Loucy (cell line): ENCODE results near the gene TAF6.

Experiments
- H2AFZ ChIP-seq: fragments of 200-600 bp; sonication (generic); 2 replicates; pipeline ENCODE4 v1.6.0; 2016; ENCODE audit warnings: antibody characterized with exemption, mild to moderate bottlenecking, low read length, moderate library complexity
- H3F3A ChIP-seq: fragments of 200-600 bp; 2 replicates; pipeline ENCODE4 v1.6.0; 2016; ENCODE audit warnings: antibody characterized with exemption, low read depth, mild to moderate bottlenecking
- H3K27me3 ChIP-seq: fragments of 200-600 bp; sonication (generic); 2 replicates; pipeline ENCODE4 v1.6.1; 2014; ENCODE audit warnings: low read length, mild to moderate bottlenecking; ENCODE audit not compliant: insufficient read depth, poor library complexity, severe bottlenecking
- H3K36me3 ChIP-seq: fragments of 200-600 bp; sonication (generic); 2 replicates; pipeline ENCODE4 v1.6.1; 2016; ENCODE audit warnings: low read length; ENCODE audit not compliant: insufficient read depth
- H3K4me1 ChIP-seq: fragments of 200-600 bp; sonication (generic); 2 replicates; pipeline ENCODE4 v1.5.1; 2014; ENCODE audit warnings: low read length, mild to moderate bottlenecking; ENCODE audit not compliant: insufficient read depth, poor library complexity, severe bottlenecking
- H3K4me2 ChIP-seq: fragments of 200-600 bp; sonication (generic); 2 replicates; pipeline ENCODE4 v1.6.0; 2014; ENCODE audit warnings: antibody characterized with exemption, low read length, low read depth, mild to moderate bottlenecking; ENCODE audit not compliant: poor library complexity, severe bottlenecking
- H3K4me3 ChIP-seq: fragments of 200-600 bp; sonication (generic); 2 replicates; pipeline ENCODE4 v1.5.1; 2014; ENCODE audit warnings: low read length, mild to moderate bottlenecking, mixed read lengths; ENCODE audit not compliant: poor library complexity, severe bottlenecking
- H3K79me2 ChIP-seq: fragments of 200-600 bp; sonication (generic); 2 replicates; pipeline ENCODE4 v1.6.1; 2014; ENCODE audit warnings: low read length; ENCODE audit not compliant: insufficient read depth
- H3K9ac ChIP-seq: fragments of 200-600 bp; sonication (generic); 2 replicates; pipeline ENCODE4 v1.6.0; 2014; ENCODE audit warnings: mild to moderate bottlenecking, low read depth, low read length, moderate library complexity; ENCODE audit not compliant: poor library complexity, severe bottlenecking
- H3K9me2 ChIP-seq: fragments of 200-600 bp; sonication (generic); replicated peaks from 2 replicates; pipeline ENCODE4 v1.6.1; 2016; ENCODE audit warnings: low read depth, low read length, mixed read lengths
- H3K9me3 ChIP-seq: fragments of 200-600 bp; sonication (generic); 2 replicates; pipeline ENCODE4 v1.6.1; 2014; ENCODE audit warnings: mild to moderate bottlenecking, antibody characterized with exemption, low read length, low read depth; ENCODE audit not compliant: insufficient read depth
- H4K20me1 ChIP-seq: fragments of 200-600 bp; sonication (generic); 2 replicates; pipeline ENCODE4 v1.6.0; 2014; ENCODE audit warnings: antibody characterized with exemption, low read length, mild to moderate bottlenecking; ENCODE audit not compliant: insufficient read depth, poor library complexity, severe bottlenecking
- EZH2phosphoT487 ChIP-seq: fragments of 200-600 bp; IDR thresholded peaks from 2 replicates; pipeline ENCODE4 v1.6.1; 2018; ENCODE audit warnings: antibody characterized with exemption, mild to moderate bottlenecking, moderate library complexity, borderline replicate concordance
- TF ChIP-seq, protein P1 (sequence below): fragments of 200-600 bp; sonication (generic); conservative IDR thresholded peaks from 2 replicates; pipeline ENCODE4 v1.5.1; 2014; ENCODE audit warnings: mild to moderate bottlenecking, antibody characterized with exemption, low read length

Gene TAF6

DNA sequence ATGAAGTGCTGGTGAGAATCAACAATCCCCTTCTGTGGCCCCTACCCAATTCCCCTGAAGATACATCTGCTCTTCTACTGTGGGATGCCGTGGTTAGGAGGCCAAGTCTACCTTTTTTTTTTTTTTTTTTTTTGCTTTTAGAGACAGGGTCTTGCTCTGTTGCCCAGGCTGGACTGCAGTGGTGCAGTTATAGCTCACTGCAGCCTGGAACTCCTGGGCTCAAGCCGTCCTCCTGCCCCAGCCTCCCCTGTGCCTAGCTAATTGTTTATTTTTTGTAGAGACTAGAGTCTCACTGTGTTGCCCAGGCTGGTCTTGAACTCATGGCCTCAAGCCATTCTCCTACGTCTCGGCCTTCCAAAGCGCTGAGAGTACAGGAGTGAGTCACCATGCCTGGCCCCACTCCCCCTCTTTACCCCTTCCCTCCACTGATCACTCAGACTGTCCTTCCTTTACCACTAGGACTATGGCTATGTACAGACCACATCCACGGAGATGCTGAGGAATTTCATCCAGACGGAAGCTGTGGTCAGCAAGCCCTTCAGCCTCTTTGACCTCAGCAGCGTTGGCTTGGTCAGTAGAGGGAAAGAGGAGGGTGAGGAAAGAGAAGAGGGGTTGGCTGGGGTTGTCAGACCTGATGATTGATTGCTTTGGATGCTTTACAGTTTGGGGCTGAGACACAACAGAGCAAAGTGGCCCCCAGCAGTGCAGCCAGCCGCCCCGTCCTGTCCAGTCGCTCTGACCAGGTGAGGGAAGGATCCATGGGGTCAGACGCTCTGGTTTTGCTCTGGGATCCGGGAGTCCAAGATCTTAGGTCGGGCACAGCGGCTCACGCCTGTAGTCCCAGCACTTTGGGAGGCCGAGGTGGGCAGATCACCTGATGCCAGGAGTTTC, 16.0 kb downstream of the TAF6 start:
- Histone ChIP-seq H3K4me3 (peak overlapping the region; percentile 98), H4K20me1 (peaks cover 27% of the 10 kb centered on the region), H3K9ac (peak overlapping the region; percentile 100), H3K9me3 (no peaks in the 10 kb centered on the region), H2AFZ (no peak overlapping the region), H3K4me2 (peak overlapping the region; percentile 98), H3K4me1 (peaks cover 25% of the 10 kb centered on the region), H3K9me2 (no peaks in the 10 kb centered on the region), H3K79me2 (peaks cover 46% of the 10 kb centered on the region), H3K36me3 (peaks cover 36% of the 10 kb centered on the region), H3F3A (no peaks in the 10 kb centered on the region), H3K27me3 (peaks cover 9% of the 10 kb centered on the region)
- TF ChIP-seq, protein P1, sequence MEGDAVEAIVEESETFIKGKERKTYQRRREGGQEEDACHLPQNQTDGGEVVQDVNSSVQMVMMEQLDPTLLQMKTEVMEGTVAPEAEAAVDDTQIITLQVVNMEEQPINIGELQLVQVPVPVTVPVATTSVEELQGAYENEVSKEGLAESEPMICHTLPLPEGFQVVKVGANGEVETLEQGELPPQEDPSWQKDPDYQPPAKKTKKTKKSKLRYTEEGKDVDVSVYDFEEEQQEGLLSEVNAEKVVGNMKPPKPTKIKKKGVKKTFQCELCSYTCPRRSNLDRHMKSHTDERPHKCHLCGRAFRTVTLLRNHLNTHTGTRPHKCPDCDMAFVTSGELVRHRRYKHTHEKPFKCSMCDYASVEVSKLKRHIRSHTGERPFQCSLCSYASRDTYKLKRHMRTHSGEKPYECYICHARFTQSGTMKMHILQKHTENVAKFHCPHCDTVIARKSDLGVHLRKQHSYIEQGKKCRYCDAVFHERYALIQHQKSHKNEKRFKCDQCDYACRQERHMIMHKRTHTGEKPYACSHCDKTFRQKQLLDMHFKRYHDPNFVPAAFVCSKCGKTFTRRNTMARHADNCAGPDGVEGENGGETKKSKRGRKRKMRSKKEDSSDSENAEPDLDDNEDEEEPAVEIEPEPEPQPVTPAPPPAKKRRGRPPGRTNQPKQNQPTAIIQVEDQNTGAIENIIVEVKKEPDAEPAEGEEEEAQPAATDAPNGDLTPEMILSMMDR: no peak
- TF ChIP-seq EZH2phosphoT487: no peak

DNA sequence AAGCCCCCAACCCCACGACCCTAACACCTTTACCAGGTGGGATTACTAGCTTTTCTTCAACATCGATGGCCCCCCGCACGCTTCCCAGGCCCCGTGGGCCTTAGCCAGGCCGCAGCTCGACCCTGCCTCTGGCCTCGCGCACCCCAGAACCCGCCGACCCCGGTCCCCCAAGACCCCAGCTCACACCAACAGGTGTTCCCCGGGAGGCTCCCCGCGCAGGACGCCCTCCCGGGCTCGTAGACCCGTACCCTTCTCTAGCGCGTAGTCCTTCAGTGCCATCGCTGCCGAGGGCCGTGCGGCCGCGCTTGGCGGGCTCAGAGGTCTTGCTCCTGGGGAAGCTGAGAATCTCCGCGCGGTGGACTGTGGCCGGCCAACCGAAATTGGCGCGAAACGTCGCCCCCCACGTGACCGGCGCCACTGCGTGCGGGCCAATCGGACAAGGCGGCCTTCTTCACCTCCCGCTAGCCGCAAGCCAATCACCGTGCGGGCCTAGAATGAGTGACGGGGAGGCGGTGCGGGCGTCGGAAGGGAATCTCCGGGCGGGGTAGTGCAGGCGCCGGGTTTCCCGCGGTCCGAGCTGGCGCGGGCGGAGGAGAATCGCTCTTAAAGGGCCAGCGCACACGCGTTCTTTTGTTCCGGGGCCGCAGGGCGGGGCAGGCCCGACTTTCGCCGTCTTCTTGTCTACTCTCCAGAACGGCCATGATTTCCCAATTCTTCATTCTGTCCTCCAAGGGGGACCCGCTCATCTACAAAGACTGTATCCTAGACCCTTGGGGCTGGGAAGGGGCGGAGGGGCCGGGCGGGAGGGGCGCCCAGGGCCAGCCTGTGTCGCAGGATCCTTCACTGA, 17.9 kb downstream of the TAF6 start, which contains the start of the genes AP4M1 and MCM7:
Gene AP4M1, plus strand, starts transcription at position 628 of the 847 bp plus-strand sequence. Its CDS starts 72 bp downstream, at position 700.
Gene MCM7, minus strand, starts transcription at position 382 of the 847 bp plus-strand sequence. Its CDS starts 103 bp downstream, at position 279.
- Histone ChIP-seq H3K4me1 (peaks cover 31% of the 10 kb centered on the region), H3K36me3 (peaks cover 40% of the 10 kb centered on the region), H3K79me2 (peaks cover 64% of the 10 kb centered on the region), H3K27me3 (peaks cover 9% of the 10 kb centered on the region), H3K9me3 (no peaks in the 10 kb centered on the region), H3K9me2 (no peaks in the 10 kb centered on the region), H3F3A (no peaks in the 10 kb centered on the region), H2AFZ (peak within 1 kb of the TSS; percentile 61), H4K20me1 (peaks cover 43% of the 10 kb centered on the region), H3K9ac (peak within 1 kb of the TSS; percentile 100), H3K4me3 (peak within 1 kb of the TSS; percentile 98), H3K4me2 (peak within 1 kb of the TSS; percentile 98)
- TF ChIP-seq EZH2phosphoT487: no peak
- TF ChIP-seq, protein P1: no peak

DNA sequence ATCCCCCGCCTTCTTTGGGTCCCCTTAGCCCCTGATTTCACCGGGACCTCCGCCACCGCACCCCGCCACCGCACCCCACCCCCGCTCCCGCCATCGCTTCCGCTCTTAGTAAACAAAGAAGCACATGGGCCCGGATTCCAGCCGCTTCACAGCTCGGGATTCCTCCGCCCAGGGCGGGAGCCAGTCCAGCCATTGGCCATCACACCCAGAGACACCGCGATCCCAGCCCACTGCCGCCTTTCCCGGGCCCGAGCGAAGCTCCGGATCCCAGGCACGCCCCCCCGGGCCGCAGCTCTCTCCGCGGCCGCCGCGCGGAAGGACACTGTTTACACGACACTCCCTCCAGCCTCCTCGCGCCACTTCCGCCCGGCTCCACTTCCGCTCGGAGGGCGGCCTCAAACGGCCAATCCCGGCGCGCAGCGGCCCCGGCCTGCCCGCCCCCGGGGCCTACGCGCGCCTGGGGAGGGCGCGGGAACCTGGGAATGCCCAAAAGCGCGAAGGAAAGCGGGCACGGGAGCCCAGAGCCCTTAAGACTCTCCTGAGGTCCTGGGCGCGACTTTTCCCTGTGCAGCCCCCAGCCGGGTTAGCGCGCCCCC, 18.6 kb downstream of the TAF6 start:
- Histone ChIP-seq H3F3A (no peaks in the 10 kb centered on the region), H3K4me2 (peak overlapping the region; percentile 90), H3K4me1 (peaks cover 31% of the 10 kb centered on the region), H3K9me3 (no peaks in the 10 kb centered on the region), H3K36me3 (peaks cover 47% of the 10 kb centered on the region), H3K79me2 (peaks cover 71% of the 10 kb centered on the region), H3K9me2 (no peaks in the 10 kb centered on the region), H4K20me1 (peaks cover 50% of the 10 kb centered on the region), H2AFZ (peak overlapping the region; percentile 58), H3K9ac (peak overlapping the region; percentile 100), H3K4me3 (peak overlapping the region; percentile 98), H3K27me3 (peaks cover 9% of the 10 kb centered on the region)
- TF ChIP-seq, protein P1: no peak
- no peak for TF ChIP-seq EZH2phosphoT487
